A673 (cell line): ENCODE data around the gene NKX6-1. TPM values are rescaled to one million over a fixed set of nuclear protein-coding genes. Genes with fewer than 3 reads are reported as not detected.

Experiments
- BruUV-seq: library from RNA; stranded (reverse); fragments of 400-500 nt; replicated peaks from 2 replicates; lab custom pipeline; 2021; lab: Mats Ljungman, UMichigan
- CTCF ChIA-PET: fragments of 300-600 bp; sonication (Branson Sonifier 250); formaldehyde crosslinking; loops from one replicate; lab custom pipeline; 2022; ENCODE audit warnings: antibody characterized with exemption; lab: Charles Lee
- POLR2A ChIA-PET: fragments of 300-600 bp; sonication (Branson Sonifier 250); formaldehyde crosslinking; loops from one replicate; lab custom pipeline; 2022; ENCODE audit warnings: antibody characterized with exemption; ENCODE audit not compliant: low non-redundant PET; lab: Charles Lee
- DNase-seq: peaks from one replicate; pipeline ENCODE4 v3.0.0-alpha.2; 2015; ENCODE audit warnings: low spot score
- H3K27ac ChIP-seq: fragments of 200-600 bp; sonication (generic); 2 replicates; pipeline ENCODE4 v1.5.1; 2016; ENCODE audit warnings: mixed run types, low read depth, mild to moderate bottlenecking, mixed read lengths, antibody characterized with exemption, low read length; ENCODE audit not compliant: poor library complexity, severe bottlenecking
- H3K27me3 ChIP-seq: fragments of 200-600 bp; sonication (generic); replicated peaks from 2 replicates; pipeline ENCODE4 v1.6.1; 2017; ENCODE audit warnings: mixed run types, low read depth, mild to moderate bottlenecking, mixed read lengths, antibody characterized with exemption, low read length; ENCODE audit not compliant: insufficient read depth, poor library complexity
- H3K36me3 ChIP-seq: fragments of 200-600 bp; sonication (generic); 2 replicates; pipeline ENCODE4 v1.6.1; 2016; ENCODE audit warnings: mixed run types, mild to moderate bottlenecking, mixed read lengths, antibody characterized with exemption, low read length; ENCODE audit not compliant: insufficient read depth, poor library complexity, severe bottlenecking
- H3K4me1 ChIP-seq: fragments of 200-600 bp; sonication (generic); 2 replicates; pipeline ENCODE4 v1.6.1; 2017; ENCODE audit warnings: mixed run types, mild to moderate bottlenecking, mixed read lengths, antibody characterized with exemption, low read length; ENCODE audit not compliant: insufficient read depth, poor library complexity, severe bottlenecking
- H3K4me3 ChIP-seq: fragments of 200-600 bp; sonication (generic); 2 replicates; pipeline ENCODE4 v1.5.1; 2016; ENCODE audit warnings: low read depth, mixed run types, mild to moderate bottlenecking, mixed read lengths, low read length; ENCODE audit not compliant: poor library complexity, severe bottlenecking
- H3K9me3 ChIP-seq: fragments of 200-600 bp; sonication (generic); 2 replicates; pipeline ENCODE4 v1.6.1; 2016; ENCODE audit warnings: mixed run types, low read depth, mild to moderate bottlenecking, mixed read lengths, antibody characterized with exemption, low read length; ENCODE audit not compliant: poor library complexity, severe bottlenecking
- CTCF ChIP-seq: fragments of 300-800, 200-600 bp; sonication (generic); conservative IDR thresholded peaks from 2 replicates; pipeline ENCODE4 v1.5.1; 2017; ENCODE audit warnings: low read depth, mild to moderate bottlenecking, antibody characterized with exemption, low read length, moderate library complexity, mixed read lengths
- EZH2 ChIP-seq: fragments of 200-600 bp; sonication (generic); IDR thresholded peaks from 2 replicates; pipeline ENCODE4 v1.6.1; 2017; ENCODE audit warnings: borderline replicate concordance, low read depth, mild to moderate bottlenecking, mixed read lengths, antibody characterized with exemption, low read length; ENCODE audit not compliant: poor library complexity, severe bottlenecking
- intact Hi-C: fragments of 100-400 bp; cut with micrococcal nuclease; formaldehyde crosslinking; loops from one replicate; pipeline ENCODE4 v1.10.0; 2022; ENCODE audit not compliant: unreplicated experiment
- total RNA-seq: library from RNA; stranded (reverse); gene quantifications from 2 replicates; pipeline ENCODE4 v1.2.3, GENCODE V29; 2021

The NKX6-1 gene
- total RNA-seq, 1 experiment from 2014 or later, result 8.8 TPM

- intact Hi-C loops, result loop anchor here (5.0 to 10.0 kb wide), 2 partner anchors 472 to 731 kb away; no protein-coding TSS in a partner anchor
- POLR2A ChIA-PET, result no interaction called here
- no peaks in the 10 kb centered on the region for H3K4me1 ChIP-seq
- no TSS peak for BruUV-seq
- DNase-seq, result no peak
- H3K27me3 ChIP-seq, result no peaks in the 10 kb centered on the region
- H3K36me3 ChIP-seq, result no peaks in the 10 kb centered on the region
- TF ChIP-seq EZH2 (no peak), CTCF (no peak)
- no peak overlapping the region for H3K27ac ChIP-seq
- CTCF ChIA-PET, result no interaction called here
- no peaks in the 10 kb centered on the region for H3K9me3 ChIP-seq
- no peak overlapping the region for H3K4me3 ChIP-seq
Measured at GRCh38 chr4:84502955-84503373, 3.9 kb upstream of the NKX6-1 start.

- CTCF ChIA-PET, result no interaction called here
- no peaks in the 10 kb centered on the region for H3K9me3 ChIP-seq
- no peaks in the 10 kb centered on the region for H3K36me3 ChIP-seq
- no peak overlapping the region for H3K27ac ChIP-seq
- TF ChIP-seq CTCF (no peak), EZH2 (no peak)
- no peak overlapping the region for H3K4me3 ChIP-seq
- no peak for DNase-seq
- BruUV-seq, result no TSS peak
- H3K4me1 ChIP-seq, result no peaks in the 10 kb centered on the region
- intact Hi-C loops, result loop anchor here (5.0 to 10.0 kb wide), 2 partner anchors 472 to 730 kb away; no protein-coding TSS in a partner anchor
- H3K27me3 ChIP-seq, result no peaks in the 10 kb centered on the region
- POLR2A ChIA-PET, result no interaction called here
Measured at GRCh38 chr4:84502333-84502954, 3.4 kb upstream of the NKX6-1 start.

- DNase-seq, result no peak
- ChIA-PET POLR2A (no interaction called here), CTCF (no interaction called here)
- TF ChIP-seq CTCF (no peak), EZH2 (no peak)
- no peak overlapping the region for H3K27ac ChIP-seq
- intact Hi-C loops, result loop anchor here (5.0 to 10.0 kb wide), 2 partner anchors 473 to 729 kb away; no protein-coding TSS in a partner anchor
- no TSS peak for BruUV-seq
- H3K9me3 ChIP-seq, result no peaks in the 10 kb centered on the region
- H3K4me1 ChIP-seq, result no peaks in the 10 kb centered on the region
- no peak overlapping the region for H3K4me3 ChIP-seq
- H3K27me3 ChIP-seq, result no peaks in the 10 kb centered on the region
- no peaks in the 10 kb centered on the region for H3K36me3 ChIP-seq
Measured at GRCh38 chr4:84501721-84502267, 2.7 kb upstream of the NKX6-1 start.
